Fibroblast of mammary gland (primary cell): Measurements from ENCODE around the gene S1PR3.

Source experiments
- DNase-seq: peaks from one replicate; pipeline ENCODE4 v3.0.0-alpha.2; 2010; ENCODE audit warnings: low read depth
- H3K4me3 ChIP-seq: 2 replicates; pipeline ENCODE4 v1.5.1; 2011; ENCODE audit warnings: low read depth, mild to moderate bottlenecking, low read length, moderate library complexity; ENCODE audit not compliant: control insufficient read depth
- CTCF ChIP-seq: conservative IDR thresholded peaks from 2 replicates; pipeline ENCODE4 v1.5.1; 2011; ENCODE audit warnings: low read depth, low read length, inconsistent platforms; ENCODE audit not compliant: control insufficient read depth, insufficient read depth

S1PR3 gene

GRCh38 chr9:88968799-88969198, 22.5 kb upstream of the S1PR3 start:
- TF ChIP-seq CTCF = no peak
- H3K4me3 ChIP-seq = no peak overlapping the region

GRCh38 chr9:88969646-88970373, 21.5 kb upstream of the S1PR3 start:
- no peak for DNase-seq
- H3K4me3 ChIP-seq = no peak overlapping the region
- TF ChIP-seq CTCF = no peak

More at GRCh38 chr9:88968799-88969198, 22.5 kb upstream of the S1PR3 start:
- no peak for DNase-seq

GRCh38 chr9:88971131-88971960, 19.9 kb upstream of the S1PR3 start:
- no peak for DNase-seq
- no peak overlapping the region for H3K4me3 ChIP-seq
- no peak for TF ChIP-seq CTCF

- no peak for TF ChIP-seq CTCF
- H3K4me3 ChIP-seq = no peak overlapping the region
- no peak for DNase-seq
Measured at GRCh38 chr9:88972401-88972800, 18.9 kb upstream of the S1PR3 start.

- no peak for DNase-seq
- no peak overlapping the region for H3K4me3 ChIP-seq
- no peak for TF ChIP-seq CTCF
Measured at GRCh38 chr9:88973281-88974045, 17.8 kb upstream of the S1PR3 start.

- TF ChIP-seq CTCF = no peak
- H3K4me3 ChIP-seq = no peak overlapping the region
- DNase-seq = no peak
Measured at GRCh38 chr9:88974641-88975040, 16.6 kb upstream of the S1PR3 start.
